Sciatic nerve (tissue), 2 donors: ENCODE results near the gene ASAP2. TPM values are rescaled to one million over a fixed set of nuclear protein-coding genes. Genes with fewer than 3 reads are reported as not detected.

ENCODE experiments used
- ATAC-seq: fragments of 200-7000 bp; cut with Tn5 transposase; one replicate; pipeline ENCODE4 v1.9.1; 2020; ENCODE audit warnings: mild to moderate bottlenecking, moderate library complexity
- DNase-seq: peaks from one replicate; pipeline ENCODE4 v3.0.0-alpha.2; 2020; ENCODE audit warnings: low spot score
- intact Hi-C: fragments of 100-400 bp; cut with DNase I; formaldehyde crosslinking; loops from one replicate; pipeline ENCODE4 v1.14.2; 2022
- total RNA-seq: library from RNA; stranded (reverse); fragmentation: NEBNext Ultra II Directional; extraction: Animal tissue kit (Norgen Biotek cat#: 25700); gene quantifications from one replicate; pipeline ENCODE4 v1.2.1, GENCODE V29; 2021
- donor health status: DM: no; HTN: no; CAD: no.
- donor health status: DM: no; HTN: no; CAD: no.

The ASAP2 gene
- total RNA-seq, 1 donor from 2014 or later = 47.1 TPM

- DNase-seq = no peak
- intact Hi-C loops = no loop called here
- no peak for ATAC-seq
Measured at GRCh38 chr2:9240745-9241144, 34.1 kb downstream of the ASAP2 start.

GRCh38 chr2:9241233-9241632 lies 34.6 kb downstream of the ASAP2 start:
- intact Hi-C loops = no loop called here
- no peak for DNase-seq
- no peak for ATAC-seq

GRCh38 chr2:9243357-9243756 lies 36.7 kb downstream of the ASAP2 start:
- intact Hi-C loops = no loop called here
- ATAC-seq (no peak), DNase-seq (no peak)

- DNase-seq = no peak
Measured at GRCh38 chr2:9244985-9245544, 38.5 kb downstream of the ASAP2 start.

GRCh38 chr2:9247177-9247576 lies 40.6 kb downstream of the ASAP2 start:
- DNase-seq = no peak
- intact Hi-C loops = no loop called here
- no peak for ATAC-seq

More at GRCh38 chr2:9244985-9245544, 38.5 kb downstream of the ASAP2 start:
- ATAC-seq = no peak
- intact Hi-C loops = no loop called here

GRCh38 chr2:9247786-9248185 lies 41.2 kb downstream of the ASAP2 start:
- intact Hi-C loops = no loop called here
- ATAC-seq (no peak), DNase-seq (no peak)

- ATAC-seq (no peak), DNase-seq (no peak)
- intact Hi-C loops = no loop called here
Measured at GRCh38 chr2:9248363-9248762, 41.8 kb downstream of the ASAP2 start.

- DNase-seq = no peak
- peak; percentile 46 for ATAC-seq
- intact Hi-C loops = no loop called here
Measured at GRCh38 chr2:9249020-9249800, 42.6 kb downstream of the ASAP2 start.

- DNase-seq (no peak), ATAC-seq (no peak)
- intact Hi-C loops = no loop called here
Measured at GRCh38 chr2:9250091-9250490, 43.5 kb downstream of the ASAP2 start.

GRCh38 chr2:9250498-9251153 lies 44.0 kb downstream of the ASAP2 start:
- DNase-seq (no peak), ATAC-seq (no peak)
- intact Hi-C loops = no loop called here

GRCh38 chr2:9251154-9252001 lies 44.8 kb downstream of the ASAP2 start:
- intact Hi-C loops = no loop called here
- ATAC-seq (peak; percentile 74), DNase-seq (no peak)

GRCh38 chr2:9252002-9252357 lies 45.4 kb downstream of the ASAP2 start:
- intact Hi-C loops = no loop called here

GRCh38 chr2:9255416-9255815 lies 48.8 kb downstream of the ASAP2 start:
- intact Hi-C loops = no loop called here
- no peak for DNase-seq
- no peak for ATAC-seq

More at GRCh38 chr2:9252002-9252357, 45.4 kb downstream of the ASAP2 start:
- DNase-seq = no peak
- no peak for ATAC-seq

- DNase-seq (no peak), ATAC-seq (no peak)
- intact Hi-C loops = no loop called here
Measured at GRCh38 chr2:9256147-9256546, 49.5 kb downstream of the ASAP2 start.

- ATAC-seq = no peak
- intact Hi-C loops = no loop called here
- DNase-seq = no peak
Measured at GRCh38 chr2:9256570-9257043, 50.0 kb downstream of the ASAP2 start.

- ATAC-seq (no peak), DNase-seq (peak; percentile 36)
- intact Hi-C loops = no loop called here
Measured at GRCh38 chr2:9258501-9258900, 51.9 kb downstream of the ASAP2 start.

- DNase-seq (peak; percentile 78), ATAC-seq (peak; percentile 64)
- intact Hi-C loops = no loop called here
Measured at GRCh38 chr2:9258953-9259399, 52.4 kb downstream of the ASAP2 start.

- intact Hi-C loops = no loop called here
- ATAC-seq (peak; percentile 48), DNase-seq (no peak)
Measured at GRCh38 chr2:9260464-9260918, 53.9 kb downstream of the ASAP2 start.

- ATAC-seq (peak; percentile 67), DNase-seq (no peak)
- intact Hi-C loops = no loop called here
Measured at GRCh38 chr2:9261231-9261883, 54.7 kb downstream of the ASAP2 start.
